Neutrophil (primary cell): ENCODE results near the gene DNAH1.

Experiments used
- H3K27ac ChIP-seq: fragments of 200-600 bp; sonication (generic); 2 replicates; pipeline ENCODE4 v1.5.1; 2016; ENCODE audit warnings: mild to moderate bottlenecking, moderate library complexity
- H3K27me3 ChIP-seq: fragments of 200-600 bp; sonication (generic); 2 replicates; pipeline ENCODE4 v1.6.0; 2016; ENCODE audit warnings: mild to moderate bottlenecking
- H3K36me3 ChIP-seq: fragments of 200-600 bp; sonication (generic); 2 replicates; pipeline ENCODE4 v1.5.1; 2017
- H3K4me1 ChIP-seq, 2 experiments: fragments of 200-600 bp in 1 of 2; sonication (generic) in 1 of 2; 1 replicate in 1 of 2; 2 replicates in 1 of 2; pipeline versions ENCODE4 v1.5.1 to v1.6.1; 2013 to 2016; ENCODE audit warnings: low read depth in 1 of 2, low read length in 1 of 2, mild to moderate bottlenecking in 1 of 2, moderate library complexity in 1 of 2; ENCODE audit not compliant: control insufficient read depth in 1 of 2, insufficient read depth in 1 of 2
- H3K4me3 ChIP-seq, 2 experiments: fragments of 200-600 bp in 1 of 2; sonication (generic) in 1 of 2; 1 replicate in 1 of 2; 2 replicates in 1 of 2; pipeline ENCODE4 v1.5.1; 2013 to 2016; ENCODE audit warnings: low read depth in 1 of 2, low read length in 1 of 2, mild to moderate bottlenecking in 1 of 2, moderate library complexity in 1 of 2
- H3K9me3 ChIP-seq: fragments of 200-600 bp; sonication (generic); 2 replicates; pipeline ENCODE4 v1.5.1; 2016
- TF ChIP-seq, protein P1 (sequence below): fragments of 200-600 bp; sonication (generic); IDR thresholded peaks from 2 replicates; pipeline ENCODE4 v1.5.1; 2016; ENCODE audit warnings: antibody characterized with exemption

DNAH1 gene

DNA sequence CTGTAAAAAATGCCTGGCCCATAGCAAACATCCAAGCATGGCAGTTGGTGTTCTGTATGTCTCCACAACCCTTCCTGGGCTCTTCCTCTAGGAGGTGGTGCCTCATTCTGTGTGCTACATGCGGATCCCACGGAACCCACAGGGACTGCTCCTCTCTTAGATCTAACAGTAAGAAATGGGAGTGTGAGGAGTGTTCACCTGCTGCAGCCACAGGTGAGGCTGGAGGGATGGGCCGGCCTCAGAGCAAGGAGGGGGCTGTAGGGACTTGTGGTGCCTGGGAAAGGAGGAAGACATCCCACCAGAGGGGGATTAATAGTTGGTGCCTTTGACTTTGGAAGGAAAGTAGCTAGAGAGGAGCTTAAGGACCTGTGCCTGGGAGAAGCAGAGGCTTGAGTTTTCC is 106.5 kb downstream of the DNAH1 start:
- H3K36me3 ChIP-seq: peaks cover 13% of the 10 kb centered on the region
- no peaks in the 10 kb centered on the region for H3K27me3 ChIP-seq
- no peak overlapping the region for H3K4me3 ChIP-seq
- H3K4me1 ChIP-seq: no peaks in the 10 kb centered on the region
- H3K27ac ChIP-seq: no peak overlapping the region
- TF ChIP-seq, protein P1, sequence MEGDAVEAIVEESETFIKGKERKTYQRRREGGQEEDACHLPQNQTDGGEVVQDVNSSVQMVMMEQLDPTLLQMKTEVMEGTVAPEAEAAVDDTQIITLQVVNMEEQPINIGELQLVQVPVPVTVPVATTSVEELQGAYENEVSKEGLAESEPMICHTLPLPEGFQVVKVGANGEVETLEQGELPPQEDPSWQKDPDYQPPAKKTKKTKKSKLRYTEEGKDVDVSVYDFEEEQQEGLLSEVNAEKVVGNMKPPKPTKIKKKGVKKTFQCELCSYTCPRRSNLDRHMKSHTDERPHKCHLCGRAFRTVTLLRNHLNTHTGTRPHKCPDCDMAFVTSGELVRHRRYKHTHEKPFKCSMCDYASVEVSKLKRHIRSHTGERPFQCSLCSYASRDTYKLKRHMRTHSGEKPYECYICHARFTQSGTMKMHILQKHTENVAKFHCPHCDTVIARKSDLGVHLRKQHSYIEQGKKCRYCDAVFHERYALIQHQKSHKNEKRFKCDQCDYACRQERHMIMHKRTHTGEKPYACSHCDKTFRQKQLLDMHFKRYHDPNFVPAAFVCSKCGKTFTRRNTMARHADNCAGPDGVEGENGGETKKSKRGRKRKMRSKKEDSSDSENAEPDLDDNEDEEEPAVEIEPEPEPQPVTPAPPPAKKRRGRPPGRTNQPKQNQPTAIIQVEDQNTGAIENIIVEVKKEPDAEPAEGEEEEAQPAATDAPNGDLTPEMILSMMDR: no peak
- H3K9me3 ChIP-seq: no peaks in the 10 kb centered on the region

DNA sequence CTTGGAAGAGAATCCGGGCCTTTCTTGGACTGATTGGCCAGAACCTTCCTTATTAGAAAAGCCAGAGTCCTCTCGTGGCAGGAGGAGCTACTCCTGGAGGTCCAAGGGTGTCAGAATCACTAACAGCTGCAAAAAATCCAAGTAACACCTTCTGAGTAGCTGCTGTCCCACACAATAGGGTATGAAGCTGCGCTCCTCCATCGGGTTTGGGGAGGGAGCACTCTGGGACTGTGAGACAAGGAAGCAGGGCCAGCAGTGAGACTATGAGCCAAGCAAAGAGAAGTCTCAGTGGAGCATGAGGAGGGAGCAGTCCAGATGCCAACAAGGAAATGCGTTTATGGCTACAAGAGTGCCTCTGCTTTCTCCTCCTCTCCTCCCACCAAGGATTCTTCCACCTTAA is 107.1 kb downstream of the DNAH1 start:
- no peaks in the 10 kb centered on the region for H3K4me1 ChIP-seq
- peaks cover 13% of the 10 kb centered on the region for H3K36me3 ChIP-seq
- no peak overlapping the region for H3K27ac ChIP-seq
- no peak overlapping the region for H3K4me3 ChIP-seq
- H3K9me3 ChIP-seq: no peaks in the 10 kb centered on the region
- no peaks in the 10 kb centered on the region for H3K27me3 ChIP-seq
- TF ChIP-seq, protein P1: no peak

DNA sequence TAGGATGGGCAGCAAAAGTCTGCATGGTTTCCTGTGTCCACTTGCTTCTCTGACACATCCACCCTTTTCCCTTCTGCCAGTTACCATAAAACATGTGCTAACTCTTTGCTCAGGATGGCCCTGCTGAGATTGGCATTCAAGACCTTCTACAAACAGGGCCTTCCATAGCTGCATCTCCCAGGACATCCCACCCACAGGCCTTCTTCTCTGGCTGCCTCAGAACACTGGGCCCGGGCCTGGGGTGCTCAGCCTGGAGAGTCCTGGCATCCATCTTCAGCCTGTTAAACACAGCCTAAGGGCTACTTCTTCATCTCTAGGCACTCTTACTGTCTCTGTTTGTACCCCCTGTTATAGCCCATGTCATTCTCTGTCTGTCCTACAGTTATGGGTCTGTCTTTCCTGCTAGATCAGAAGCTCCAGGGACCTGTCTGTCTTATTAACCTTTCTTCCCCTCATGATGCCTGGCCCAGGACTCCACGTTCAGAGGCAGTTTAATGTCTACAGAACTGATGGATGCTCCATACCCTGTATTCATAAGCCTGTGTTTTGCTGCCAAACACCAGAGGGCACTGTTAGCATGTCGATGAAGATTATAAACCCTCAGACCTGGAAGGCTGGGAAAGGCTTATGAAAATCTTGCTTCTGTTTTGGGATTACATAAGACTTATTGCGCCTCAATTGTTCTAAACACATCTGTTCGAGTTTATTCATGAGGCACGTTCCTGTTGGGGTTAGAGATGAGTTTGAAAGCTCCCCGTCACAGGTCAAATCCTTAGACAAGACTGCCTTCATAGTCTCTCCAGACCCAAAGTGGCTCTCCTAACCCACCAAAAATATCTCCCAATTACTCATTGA is 112.3 kb downstream of the DNAH1 start:
- Histone ChIP-seq H3K27ac (no peak overlapping the region), H3K4me1 (no peaks in the 10 kb centered on the region), H3K27me3 (peaks cover 4% of the 10 kb centered on the region), H3K4me3 (no peak overlapping the region), H3K9me3 (no peaks in the 10 kb centered on the region), H3K36me3 (no peaks in the 10 kb centered on the region)
- TF ChIP-seq, protein P1: no peak

DNA sequence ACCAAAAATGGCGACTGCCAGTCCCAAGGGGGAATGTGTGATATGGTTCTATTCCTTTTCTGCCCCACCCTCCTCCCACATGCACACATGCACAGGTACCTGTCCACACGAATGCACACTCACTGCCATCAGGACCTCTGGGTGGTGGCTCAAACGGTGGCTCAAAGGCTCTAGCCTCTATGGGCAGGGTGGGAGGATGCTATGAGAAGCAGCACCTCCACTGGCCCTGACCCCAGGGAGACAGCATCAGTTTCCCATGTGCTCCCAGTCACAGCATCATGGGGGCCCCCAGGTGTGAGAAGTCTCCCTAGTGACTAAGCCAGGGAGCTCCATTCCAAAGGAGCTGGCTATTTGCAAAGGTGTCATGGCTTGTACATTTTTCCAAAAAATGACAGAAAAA is 112.9 kb downstream of the DNAH1 start:
- TF ChIP-seq, protein P1: no peak
- Histone ChIP-seq H3K4me1 (no peaks in the 10 kb centered on the region), H3K27me3 (peaks cover 9% of the 10 kb centered on the region), H3K27ac (no peak overlapping the region), H3K36me3 (no peaks in the 10 kb centered on the region), H3K9me3 (no peaks in the 10 kb centered on the region), H3K4me3 (no peak overlapping the region)

DNA sequence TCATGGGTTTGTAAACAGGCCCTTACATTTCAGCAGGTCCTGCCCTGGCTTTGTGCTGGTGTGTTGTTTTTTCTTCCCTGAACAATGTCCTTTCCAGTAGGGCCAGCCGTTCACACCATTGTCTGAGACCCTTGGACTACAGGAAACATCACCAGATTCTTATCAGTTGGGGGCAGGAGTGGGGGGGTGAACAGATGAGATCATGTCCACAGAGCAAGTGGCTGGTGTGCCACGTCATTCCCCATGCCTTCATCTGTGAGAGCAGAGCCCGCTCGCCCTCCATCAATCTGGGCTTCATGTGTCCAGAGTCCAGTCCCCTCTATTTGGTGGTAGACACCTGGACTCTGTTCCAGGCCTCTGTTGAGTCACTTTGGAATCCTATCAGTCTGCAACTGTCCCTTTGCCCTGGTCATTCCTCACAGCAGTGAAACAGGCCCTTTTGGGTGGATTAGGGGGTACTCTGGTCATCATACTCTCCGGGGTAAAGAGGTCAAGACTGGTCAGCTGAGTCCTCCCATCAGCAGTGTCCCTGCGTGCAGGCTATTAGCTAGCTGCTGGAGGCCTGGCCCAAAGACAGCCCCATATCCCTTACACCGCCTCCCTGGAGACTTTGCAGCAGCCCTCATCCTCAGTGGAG is 113.8 kb downstream of the DNAH1 start:
- Histone ChIP-seq H3K36me3 (no peaks in the 10 kb centered on the region), H3K9me3 (no peaks in the 10 kb centered on the region), H3K4me1 (no peaks in the 10 kb centered on the region), H3K27ac (no peak overlapping the region), H3K4me3 (no peak overlapping the region), H3K27me3 (peaks cover 18% of the 10 kb centered on the region)
- TF ChIP-seq, protein P1: no peak
